HG02943 (cell line): Measurements from ENCODE around the gene ALDH2.
"Not testable (repeated sequence)": the region's sequence is repeated elsewhere in the genome, so short reads cannot be mapped to it uniquely, and the experiment has no call there.

Experiments used
- ATAC-seq: cut with Tn5 transposase; IDR thresholded peaks from one replicate; pipeline ENCODE4 v1.9.1; 2021; ENCODE audit warnings: mild to moderate bottlenecking, low read depth, moderate library complexity; ENCODE audit not compliant: unreplicated experiment

Gene ALDH2

GRCh38 chr12:111758120-111758561 is 8.6 kb upstream of the ALDH2 start:
- ATAC-seq, result no peak

- ATAC-seq, result no peak
Observed at GRCh38 chr12:111759271-111759670, 7.5 kb upstream of the ALDH2 start.

DNA sequence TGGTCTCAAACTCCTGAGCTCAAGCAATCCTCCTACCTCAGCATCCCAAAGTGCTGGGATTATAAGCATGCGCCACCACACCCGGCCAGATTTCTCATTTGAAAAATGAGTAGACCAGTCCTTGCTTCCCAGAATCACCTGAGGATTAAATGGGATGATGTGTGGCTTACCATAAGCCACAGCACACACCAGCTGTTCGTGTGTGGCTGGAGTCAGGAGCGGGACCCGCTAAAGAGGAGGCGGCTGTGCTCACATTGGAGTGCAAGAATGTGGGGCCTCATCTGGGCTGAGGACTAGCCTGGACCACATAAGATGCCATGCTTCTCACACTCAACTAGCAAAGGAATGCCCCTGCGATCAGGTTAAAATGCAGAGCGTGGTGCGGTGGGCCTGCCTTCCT is 6.7 kb upstream of the ALDH2 start:
- no peak for ATAC-seq

DNA sequence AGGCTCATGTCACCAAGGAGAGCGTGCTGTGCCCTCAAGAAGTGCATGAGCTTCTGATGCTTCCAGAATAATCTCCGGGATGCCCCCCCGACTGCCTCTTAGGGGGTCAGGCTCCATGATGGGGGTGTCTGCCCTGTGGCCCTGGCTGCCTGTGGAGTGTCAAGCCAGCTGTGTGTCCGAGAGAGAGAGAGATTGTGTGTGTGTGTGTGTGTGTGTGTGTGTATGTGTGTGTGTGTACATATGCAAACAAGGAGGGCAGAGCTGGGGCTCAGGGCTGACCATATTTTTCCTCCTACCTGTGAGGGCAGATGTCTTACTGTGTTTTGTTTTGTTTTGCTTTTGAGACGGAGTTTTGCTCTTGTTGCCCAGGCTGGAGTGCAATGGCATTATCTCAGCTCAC is 5.6 kb upstream of the ALDH2 start:
- no peak for ATAC-seq

DNA sequence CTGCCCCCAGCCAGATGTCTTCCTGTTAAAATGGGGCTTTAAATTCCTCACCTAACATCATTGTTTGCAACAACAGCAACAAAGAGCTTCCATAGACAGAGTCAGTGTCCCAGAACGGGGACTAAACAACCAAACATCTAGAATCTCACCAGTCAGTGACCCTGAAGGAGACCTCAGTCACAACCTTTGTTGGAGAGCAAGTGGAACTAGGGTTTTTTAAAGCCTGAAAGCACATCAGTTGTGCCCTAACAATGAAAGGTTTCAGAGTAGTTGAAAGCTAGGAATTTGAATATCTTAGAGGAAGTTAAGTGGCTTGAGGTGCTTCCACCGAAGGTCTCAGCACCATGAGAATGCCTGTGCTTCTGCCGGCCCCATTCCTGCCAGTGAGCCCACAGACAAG is 5.0 kb upstream of the ALDH2 start:
- ATAC-seq, result no peak

DNA sequence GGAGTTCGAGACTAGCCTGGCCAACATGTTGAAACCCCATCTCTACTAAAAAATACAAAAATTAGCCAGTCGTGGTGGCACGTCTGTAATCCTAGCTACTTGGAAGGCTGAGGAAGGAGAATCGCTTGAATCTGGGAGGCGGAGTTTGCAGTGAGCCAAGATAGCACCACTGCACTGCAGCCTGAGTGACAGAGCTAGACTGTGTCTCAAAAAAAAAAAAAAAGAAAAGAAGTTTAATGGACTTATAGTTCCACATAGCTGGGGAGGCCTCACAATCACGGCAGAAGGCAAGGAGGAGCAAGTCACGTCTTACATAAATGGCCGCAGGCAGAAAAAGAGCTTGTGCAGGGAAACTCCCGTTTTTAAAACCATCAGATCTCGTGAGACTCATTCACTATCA is 3.2 kb upstream of the ALDH2 start:
- not testable (repeated sequence) for ATAC-seq

DNA sequence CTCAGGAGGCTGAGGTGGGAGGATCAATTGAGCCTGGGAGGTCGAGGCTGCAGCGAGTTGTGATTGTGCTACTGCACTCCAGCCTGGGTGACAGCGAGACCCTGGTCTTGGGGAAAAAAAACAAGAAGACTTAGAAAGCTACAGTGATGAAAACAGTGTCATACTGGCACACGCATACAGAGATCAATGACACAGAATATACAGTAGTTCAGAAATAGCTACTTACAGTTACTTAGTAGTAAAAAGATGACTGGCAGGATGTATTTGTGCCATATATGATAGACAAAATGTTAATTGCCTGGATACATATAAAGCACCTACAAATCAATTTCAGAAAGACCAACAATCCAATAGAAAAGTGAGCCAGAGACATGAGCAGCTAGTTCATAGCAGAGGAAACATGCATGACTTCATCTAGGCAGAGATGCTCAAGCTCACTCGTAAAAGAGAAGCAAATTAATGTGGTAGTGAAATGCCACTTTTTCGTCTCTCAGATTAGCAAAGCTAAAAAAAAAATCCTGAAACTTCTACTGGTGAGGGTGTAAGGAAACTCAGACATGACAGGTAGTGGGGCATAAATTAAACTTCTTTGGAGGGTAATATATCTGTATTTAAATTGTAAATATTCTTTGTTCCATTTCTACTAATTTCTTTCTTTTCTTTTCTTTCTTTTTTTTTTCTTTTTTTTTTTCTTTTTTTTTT is 2.5 kb upstream of the ALDH2 start:
- ATAC-seq, result no peak

GRCh38 chr12:111767362-111768158 is 827 bp downstream of the ALDH2 start:
- no peak for ATAC-seq

DNA sequence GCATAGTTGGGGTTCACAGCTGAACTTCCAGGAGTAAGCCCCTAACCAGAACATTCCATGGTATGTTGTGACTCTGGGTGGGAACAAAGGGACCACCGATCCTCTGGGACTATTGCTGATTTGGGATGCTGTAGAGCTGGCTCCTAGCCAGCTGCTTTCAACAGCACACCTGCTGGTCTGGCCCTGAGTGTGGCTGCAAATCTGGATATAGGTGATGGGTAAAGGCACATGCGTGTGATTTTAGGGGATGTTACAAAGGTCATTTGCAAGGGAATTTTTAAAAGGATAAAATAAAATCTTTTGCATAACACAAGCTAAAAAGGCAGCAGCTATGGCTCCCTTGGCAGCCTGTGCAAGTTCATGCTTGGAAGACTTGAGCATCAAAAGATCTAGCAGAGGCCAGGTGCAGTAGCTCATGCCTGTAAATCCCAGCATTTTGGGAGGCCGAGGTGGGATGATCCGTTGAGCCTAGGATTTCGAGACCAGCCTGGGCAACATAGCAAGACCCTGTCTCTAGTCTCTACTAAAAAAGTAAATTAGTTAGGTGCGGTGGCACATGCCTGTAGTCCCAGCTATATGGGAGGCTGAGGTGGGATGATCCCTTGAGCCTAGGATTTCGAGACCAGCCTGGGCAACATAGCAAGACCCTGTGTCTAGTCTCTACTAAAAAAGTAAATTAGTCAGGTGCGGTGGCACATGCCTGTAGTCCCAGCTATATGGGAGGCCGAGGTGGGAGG is 1.6 kb downstream of the ALDH2 start:
- no peak for ATAC-seq

GRCh38 chr12:111769599-111769998 is 2.9 kb downstream of the ALDH2 start:
- ATAC-seq, result no peak

- ATAC-seq, result no peak
Observed at GRCh38 chr12:111773801-111774551, 7.2 kb downstream of the ALDH2 start.

DNA sequence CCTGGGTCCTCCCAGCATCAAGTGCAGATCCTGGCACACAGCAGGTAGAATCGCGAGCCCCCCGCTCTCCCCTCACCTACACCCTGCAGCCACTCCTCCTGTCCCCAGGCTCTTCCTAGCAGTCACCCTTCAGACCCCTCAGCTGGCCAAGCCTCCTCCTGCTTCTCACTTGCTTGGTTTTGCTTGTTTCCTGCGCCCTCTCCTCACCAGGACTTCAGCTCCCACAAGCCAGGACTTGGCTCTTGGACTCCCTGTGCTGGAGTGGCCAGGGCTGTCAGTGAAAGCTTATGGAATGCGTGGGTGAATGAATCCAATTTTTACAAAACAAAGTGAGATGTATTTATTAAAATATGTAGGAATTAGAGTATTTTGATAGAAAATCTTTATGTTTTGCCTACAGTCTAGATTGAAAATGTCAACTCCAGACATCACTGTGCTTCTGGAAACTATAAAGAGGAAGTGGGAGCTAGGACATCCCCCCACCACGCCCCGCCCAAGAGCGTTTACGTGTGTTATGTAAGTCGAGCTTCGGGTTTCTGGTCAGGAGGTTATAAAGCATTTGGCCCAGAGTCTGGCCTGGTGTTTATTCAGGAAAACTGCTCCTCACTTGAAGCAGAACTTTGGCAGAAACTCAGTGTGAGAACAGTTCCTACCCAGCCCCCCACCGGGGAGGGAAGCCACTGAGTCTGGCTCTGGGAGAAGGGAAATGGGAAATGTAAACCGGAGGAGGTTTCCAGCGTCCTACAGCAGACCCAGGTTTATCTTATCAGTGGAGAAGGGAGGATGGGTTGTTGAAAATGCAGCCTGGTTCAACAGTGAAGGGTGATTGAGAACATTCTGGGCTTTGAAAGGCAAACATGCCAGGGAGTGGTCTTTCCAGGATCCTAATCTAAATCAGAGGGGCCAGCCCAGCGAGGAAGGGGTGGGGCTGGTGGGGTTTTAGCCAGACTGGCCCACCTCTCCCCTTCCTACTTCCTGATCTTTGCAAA is 8.8 kb downstream of the ALDH2 start:
- ATAC-seq, result no peak

DNA sequence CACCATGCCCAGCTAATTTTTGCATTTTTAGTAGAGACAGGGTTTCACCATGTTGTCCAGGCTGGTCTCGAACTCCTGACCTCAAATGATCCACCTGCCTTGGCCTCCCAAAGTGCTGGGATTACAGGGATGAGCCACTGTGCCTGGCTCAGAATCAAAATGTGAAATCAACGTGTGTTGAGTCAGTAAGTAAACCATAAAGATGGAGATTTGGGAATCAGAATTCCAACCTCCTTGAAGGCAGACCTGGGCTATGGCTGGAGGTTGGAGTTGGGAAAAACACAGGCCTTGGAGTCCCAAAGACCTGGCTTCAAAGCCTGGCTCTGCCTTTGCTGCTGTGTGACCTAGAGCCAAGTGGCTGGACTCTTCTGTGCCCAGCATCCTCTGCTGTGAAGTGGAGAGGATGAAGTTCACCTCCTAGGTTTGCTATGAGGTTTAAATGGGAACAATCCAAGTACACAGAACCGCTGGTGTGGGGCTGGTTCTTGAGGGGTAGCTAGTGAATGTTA is 10.2 kb downstream of the ALDH2 start:
- ATAC-seq, result no peak

DNA sequence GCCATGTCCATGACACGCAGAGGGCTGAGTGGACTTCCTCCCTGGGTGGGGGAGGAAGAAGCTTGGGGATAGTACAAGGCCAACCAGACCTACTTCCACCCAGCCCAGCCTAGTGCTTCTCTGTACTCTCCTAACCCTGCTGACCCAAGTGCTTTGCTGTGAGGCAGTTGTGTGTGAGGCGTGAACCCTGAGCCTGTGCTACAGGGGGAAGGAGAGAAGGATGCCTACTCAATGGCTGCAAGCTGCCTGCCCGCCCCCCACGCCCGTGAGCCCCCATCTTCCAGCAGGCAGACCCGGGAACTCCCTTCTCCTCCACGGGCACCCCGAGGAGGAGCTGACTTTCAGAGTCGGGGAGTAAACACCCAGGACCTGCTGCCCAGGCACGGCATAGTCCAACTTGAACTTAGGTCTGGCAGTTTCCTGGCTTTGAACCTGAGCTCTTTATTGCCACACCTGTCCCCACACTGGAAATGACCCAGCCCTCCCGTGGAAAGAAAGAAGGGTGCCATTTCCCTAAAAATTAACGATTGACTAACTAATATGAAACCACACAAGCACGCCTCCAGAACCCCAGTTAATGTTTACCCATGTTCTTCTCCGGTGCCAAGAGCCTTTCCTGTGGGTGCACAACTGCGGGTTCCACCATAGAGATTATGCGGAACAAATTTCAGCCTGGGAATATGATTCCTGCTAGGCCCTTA is 10.8 kb downstream of the ALDH2 start:
- ATAC-seq, result no peak

DNA sequence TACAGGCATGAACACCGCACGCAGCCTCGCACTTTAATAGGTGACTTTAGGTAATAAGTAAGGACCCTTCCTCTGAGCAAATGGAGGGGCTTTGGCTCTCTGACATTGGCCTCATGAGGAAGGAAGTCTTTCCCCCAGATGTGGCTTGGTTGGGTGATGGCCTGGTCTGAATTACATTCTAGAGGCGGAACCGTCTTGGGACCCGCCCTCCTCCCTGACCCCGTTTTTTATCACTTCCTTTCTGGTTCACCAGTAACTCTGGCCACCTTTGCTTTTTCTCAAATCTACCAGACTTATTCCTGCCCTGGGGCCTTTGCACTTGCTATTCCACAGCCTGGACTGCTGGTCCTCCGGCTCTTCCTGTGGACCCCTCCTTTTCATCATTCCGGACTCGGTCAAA is 13.4 kb downstream of the ALDH2 start:
- no peak for ATAC-seq

- ATAC-seq, result no peak
Observed at GRCh38 chr12:111780615-111781014, 13.9 kb downstream of the ALDH2 start.

DNA sequence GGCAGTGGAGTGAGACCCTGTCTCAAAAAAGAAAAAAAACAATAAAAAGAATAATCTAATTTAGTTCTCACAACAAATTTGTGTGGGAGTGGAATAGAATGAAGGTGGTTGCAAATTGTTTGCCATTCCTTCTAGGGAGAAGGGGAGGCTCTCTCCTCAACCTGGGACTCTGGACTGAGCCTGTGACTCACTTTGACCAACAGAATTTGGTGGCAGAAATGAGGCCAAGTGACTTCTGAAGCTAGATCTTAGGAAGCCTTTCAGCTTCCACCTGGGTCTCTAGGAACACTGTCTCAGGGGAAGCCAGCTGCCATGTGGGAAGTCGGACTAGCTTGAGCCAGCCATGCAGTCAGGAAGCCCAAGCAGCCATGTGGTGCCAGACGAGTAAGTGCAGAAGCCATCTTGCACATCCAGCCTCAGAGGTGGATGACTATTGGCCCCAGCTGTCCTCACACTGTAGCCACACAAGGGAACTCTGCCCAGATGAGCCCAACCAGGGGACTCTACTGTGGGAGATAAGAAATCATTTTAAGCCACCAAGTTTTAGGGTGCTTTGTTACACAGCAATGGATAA is 14.4 kb downstream of the ALDH2 start:
- no peak for ATAC-seq

- no peak for ATAC-seq
Observed at GRCh38 chr12:111783046-111783445, 16.3 kb downstream of the ALDH2 start.
